Esophagus squamous epithelium (tissue), 5 donors: ENCODE results near the gene ITFG2. TPM values are rescaled to one million over a fixed set of nuclear protein-coding genes. Genes with fewer than 3 reads are reported as not detected.
A peak's percentile ranks its signal among the peaks of the same experiment; 100 is the strongest.

ENCODE experiments used
- DNase-seq: peaks from one replicate; lab custom pipeline; 2025; lab: John Stamatoyannopoulos, UW
- H3K27ac ChIP-seq, 4 donors: fragments of 200-600 bp; sonication (generic); one replicate each; pipeline ENCODE4 v1.5.1; 2016 to 2019; ENCODE audit warnings: mild to moderate bottlenecking in 1 of 4
- H3K27me3 ChIP-seq, 4 donors: fragments of 200-600 bp; sonication (generic); 1 replicate in 3 of 4; 2 replicates in 1 of 4; pipeline versions ENCODE4 v1.5.1 to v1.6.0; 2017 to 2021; ENCODE audit warnings: antibody characterized with exemption in 1 of 4
- H3K36me3 ChIP-seq, 3 donors: fragments of 200-600 bp; sonication (generic); one replicate each; pipeline ENCODE4 v1.5.1; 2016 to 2019
- H3K4me1 ChIP-seq, 3 donors: fragments of 200-600 bp; sonication (generic); one replicate each; pipeline ENCODE4 v1.5.1; 2017 to 2019
- H3K4me3 ChIP-seq, 4 donors: fragments of 200-600 bp; sonication (generic); 1 replicate in 3 of 4; 2 replicates in 1 of 4; pipeline ENCODE4 v1.5.1; 2016 to 2019; ENCODE audit warnings: mild to moderate bottlenecking in 2 of 4, moderate library complexity in 1 of 4
- H3K9me3 ChIP-seq, 3 donors: fragments of 200-600 bp; sonication (generic); one replicate each; pipeline ENCODE4 v1.5.1; 2016 to 2019
- POLR2A ChIP-seq, 4 donors: fragments of 450-650 bp; IDR thresholded peaks; one replicate each; pipeline ENCODE4 v1.6.1; 2017; ENCODE audit warnings: antibody characterized with exemption in 4 of 4, mild to moderate bottlenecking in 4 of 4, moderate library complexity in 3 of 4
- WGBS, 2 donors: methylation state at CpG; one replicate each; pipeline ENCODE4 v1.1.5; 2018; 5-methylcytosine and 5-hydroxymethylcytosine counted together
- intact Hi-C: fragments of 100-400 bp; cut with DNase I; formaldehyde crosslinking; loops from one replicate; pipeline ENCODE4 v1.15.0; 2022
- total RNA-seq, 4 donors: library from RNA; depleted of rRNA; stranded (reverse); fragments of >200 nt; gene quantifications; one replicate each; pipeline ENCODE4 v1.1.0, GENCODE V29; 2016
- TF ChIP-seq, protein P1 (sequence below), 6 experiments: fragments of 450-650 bp in 4 of 6; fragments of 200-600 bp in 2 of 6; sonication (generic) in 2 of 6; IDR thresholded peaks; one replicate each; pipeline ENCODE4 v1.5.1; 2016 to 2019; ENCODE audit warnings: antibody characterized with exemption in 6 of 6, mild to moderate bottlenecking in 4 of 6, moderate library complexity in 4 of 6
- donor health status: DM: yes; HTN: yes; CAD: no.

The ITFG2 gene
- total RNA-seq, 4 donors from 2014 or later, result 14.3 to 27.5 (median 15.7) TPM

DNA sequence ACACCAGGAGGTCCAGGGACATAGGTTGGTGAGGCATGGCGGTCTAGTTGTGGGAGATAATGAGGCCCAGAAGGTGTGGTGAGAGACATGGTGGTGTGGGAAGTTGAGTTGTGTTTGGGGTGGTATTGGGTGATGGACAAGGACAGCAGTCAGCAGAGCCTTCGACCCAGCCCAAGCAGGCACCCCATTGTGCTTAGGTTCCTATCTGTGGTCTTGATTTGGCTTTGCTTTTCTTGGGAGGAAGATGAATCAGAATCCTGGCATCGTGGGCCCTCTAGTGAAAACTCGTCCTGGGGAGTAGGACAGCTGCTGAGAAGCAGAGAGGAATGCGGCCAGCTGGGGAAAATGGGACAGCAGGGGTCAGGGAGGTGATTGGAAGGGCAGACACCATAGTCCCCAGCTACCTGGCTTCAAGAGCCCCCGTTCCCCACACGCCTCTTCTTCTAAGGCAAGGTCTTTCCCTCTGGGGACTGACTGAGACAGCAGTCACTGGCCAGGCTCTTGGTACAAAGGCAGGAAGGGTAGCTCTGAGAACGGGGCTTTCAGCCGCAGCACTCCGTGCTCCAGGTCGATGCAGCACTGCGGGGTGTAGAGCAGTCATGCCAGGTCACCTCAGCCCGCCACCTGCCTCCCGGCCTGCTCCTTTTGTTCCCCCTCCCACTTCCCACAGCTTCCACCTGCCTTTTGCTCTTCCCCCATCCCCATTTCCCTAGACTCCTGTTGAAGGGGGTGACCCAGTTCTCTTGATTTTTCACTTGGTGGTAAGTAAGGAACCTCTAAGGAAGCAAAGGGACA, 14.4 kb downstream of the ITFG2 start:
- DNase-seq, result no peak
- Histone ChIP-seq H3K36me3 (peaks cover 25 to 99% (median 30%) of the 10 kb centered on the region in 3 donors), H3K4me3 (no peak overlapping the region), H3K4me1 (no peaks in the 10 kb centered on the region), H3K27ac (no peak overlapping the region), H3K27me3 (no peaks in the 10 kb centered on the region), H3K9me3 (no peaks in the 10 kb centered on the region)
- intact Hi-C loops, result no loop called here
- TF ChIP-seq, protein P1, sequence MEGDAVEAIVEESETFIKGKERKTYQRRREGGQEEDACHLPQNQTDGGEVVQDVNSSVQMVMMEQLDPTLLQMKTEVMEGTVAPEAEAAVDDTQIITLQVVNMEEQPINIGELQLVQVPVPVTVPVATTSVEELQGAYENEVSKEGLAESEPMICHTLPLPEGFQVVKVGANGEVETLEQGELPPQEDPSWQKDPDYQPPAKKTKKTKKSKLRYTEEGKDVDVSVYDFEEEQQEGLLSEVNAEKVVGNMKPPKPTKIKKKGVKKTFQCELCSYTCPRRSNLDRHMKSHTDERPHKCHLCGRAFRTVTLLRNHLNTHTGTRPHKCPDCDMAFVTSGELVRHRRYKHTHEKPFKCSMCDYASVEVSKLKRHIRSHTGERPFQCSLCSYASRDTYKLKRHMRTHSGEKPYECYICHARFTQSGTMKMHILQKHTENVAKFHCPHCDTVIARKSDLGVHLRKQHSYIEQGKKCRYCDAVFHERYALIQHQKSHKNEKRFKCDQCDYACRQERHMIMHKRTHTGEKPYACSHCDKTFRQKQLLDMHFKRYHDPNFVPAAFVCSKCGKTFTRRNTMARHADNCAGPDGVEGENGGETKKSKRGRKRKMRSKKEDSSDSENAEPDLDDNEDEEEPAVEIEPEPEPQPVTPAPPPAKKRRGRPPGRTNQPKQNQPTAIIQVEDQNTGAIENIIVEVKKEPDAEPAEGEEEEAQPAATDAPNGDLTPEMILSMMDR (IDR thresholded peaks at IDR 0.05), result no peak
- TF ChIP-seq POLR2A (IDR thresholded peaks at IDR 0.05), result no peak
- 83 to 85% methylated on average over 14 of the region's 14 CpGs for WGBS, 2 donors

DNA sequence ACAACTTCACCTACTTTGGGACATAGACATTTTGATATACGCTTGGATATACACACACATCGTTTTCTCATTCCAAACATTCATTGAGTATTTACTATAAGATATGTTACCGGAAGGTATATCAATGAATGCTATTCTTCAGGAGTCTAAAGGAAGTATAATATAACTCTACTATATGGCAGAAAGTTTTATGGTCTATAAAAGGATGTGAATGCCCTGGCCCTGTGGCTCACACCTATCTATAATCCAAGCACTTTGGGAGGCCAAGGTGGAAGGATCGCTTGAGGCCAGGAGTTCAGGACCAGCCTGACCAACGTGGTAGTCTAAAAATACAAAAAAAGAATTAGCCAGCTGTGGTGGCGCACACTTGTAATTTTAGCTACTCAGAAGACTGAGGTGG, 16.8 kb downstream of the ITFG2 start:
- no peak for TF ChIP-seq POLR2A (IDR thresholded peaks at IDR 0.05)
- TF ChIP-seq, protein P1 (IDR thresholded peaks at IDR 0.05), result no peak
- intact Hi-C loops, result no loop called here
- Histone ChIP-seq H3K9me3 (no peaks in the 10 kb centered on the region), H3K27me3 (no peaks in the 10 kb centered on the region), H3K4me1 (peaks cover 0 to 14% (median 0%) of the 10 kb centered on the region in 3 donors), H3K36me3 (peaks cover 1 to 80% (median 14%) of the 10 kb centered on the region in 3 donors), H3K4me3 (no peak overlapping the region), H3K27ac (no peak overlapping the region)
- DNase-seq, result no peak
- 92 to 94% methylated on average over 6 of the region's 6 CpGs for WGBS, 2 donors

DNA sequence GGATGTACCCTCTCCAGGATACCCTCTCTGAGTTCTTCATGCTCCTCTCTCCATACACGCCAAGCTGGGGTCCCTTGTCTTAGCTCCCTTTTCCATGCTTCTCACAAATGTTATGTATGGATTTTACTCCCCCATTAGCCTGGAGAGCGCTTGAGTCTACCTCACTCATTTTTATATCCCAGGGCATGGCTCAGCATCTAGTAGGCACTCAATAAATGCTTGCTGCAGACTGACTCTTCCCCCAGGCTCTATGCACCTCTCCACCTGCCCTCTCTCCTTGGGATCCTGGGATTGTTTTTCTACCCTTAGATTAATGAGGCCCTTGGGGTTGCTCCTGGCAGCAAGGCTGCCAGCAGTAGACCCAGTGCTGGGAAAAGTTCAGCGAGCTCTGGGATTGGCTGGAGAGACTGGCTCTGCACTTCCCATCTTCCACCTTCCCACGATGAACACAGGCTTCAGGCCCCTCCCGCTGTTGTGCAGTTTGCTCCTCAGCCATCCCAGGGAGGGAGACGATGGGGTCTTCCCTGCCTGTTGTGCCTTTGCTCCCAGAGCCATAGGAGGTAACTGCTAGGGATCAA, 20.2 kb downstream of the ITFG2 start:
- H3K36me3 ChIP-seq, result peaks cover 0 to 55% (median 0%) of the 10 kb centered on the region in 3 donors
- intact Hi-C loops, result no loop called here
- no peaks in the 10 kb centered on the region for H3K27me3 ChIP-seq
- H3K4me3 ChIP-seq, result no peak overlapping the region
- WGBS, 2 donors, result 86 to 95% methylated on average over 2 to 3 of the region's 6 CpGs
- H3K4me1 ChIP-seq, result peaks cover 0 to 27% (median 4%) of the 10 kb centered on the region in 3 donors
- DNase-seq, result no peak
- H3K27ac ChIP-seq, result peak overlapping the region in 1 of 4 donors; percentile 6
- TF ChIP-seq, protein P1 (IDR thresholded peaks at IDR 0.05), result no peak
- no peaks in the 10 kb centered on the region for H3K9me3 ChIP-seq

DNA sequence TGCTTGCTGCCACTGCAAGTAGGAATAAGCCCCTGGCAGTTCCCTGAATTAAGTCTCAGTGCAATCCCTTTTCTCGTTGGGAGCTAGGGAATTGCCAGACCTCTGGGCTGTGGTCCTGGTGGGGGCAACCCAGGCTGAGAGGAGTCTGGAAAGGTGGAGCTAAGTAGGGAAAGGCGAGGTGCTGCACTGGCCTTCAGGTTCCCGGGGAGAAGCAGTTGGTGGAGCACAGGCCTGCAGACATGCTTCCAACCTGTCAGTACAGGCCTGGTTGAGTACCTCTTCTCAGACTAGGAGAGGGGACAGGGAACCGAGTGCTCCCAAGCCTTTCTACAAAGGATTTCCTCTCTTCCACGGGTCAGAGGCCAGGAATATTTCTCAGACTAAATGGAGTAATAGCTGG, 20.9 kb downstream of the ITFG2 start:
- H3K27me3 ChIP-seq, result no peaks in the 10 kb centered on the region
- no peak for TF ChIP-seq POLR2A (IDR thresholded peaks at IDR 0.05)
- TF ChIP-seq, protein P1 (IDR thresholded peaks at IDR 0.05), result no peak
- no peak for DNase-seq
- peaks cover 0 to 27% (median 4%) of the 10 kb centered on the region in 3 donors for H3K4me1 ChIP-seq
- peak overlapping the region in 1 of 4 donors; percentile 6 for H3K27ac ChIP-seq
- WGBS, 2 donors, result 16 to 29% methylated on average over 3 to 4 of the region's 5 CpGs
- H3K9me3 ChIP-seq, result no peaks in the 10 kb centered on the region
- peak overlapping the region in 1 of 4 donors; percentile 39 for H3K4me3 ChIP-seq
- intact Hi-C loops, result no loop called here
- peaks cover 0 to 55% (median 0%) of the 10 kb centered on the region in 3 donors for H3K36me3 ChIP-seq

DNA sequence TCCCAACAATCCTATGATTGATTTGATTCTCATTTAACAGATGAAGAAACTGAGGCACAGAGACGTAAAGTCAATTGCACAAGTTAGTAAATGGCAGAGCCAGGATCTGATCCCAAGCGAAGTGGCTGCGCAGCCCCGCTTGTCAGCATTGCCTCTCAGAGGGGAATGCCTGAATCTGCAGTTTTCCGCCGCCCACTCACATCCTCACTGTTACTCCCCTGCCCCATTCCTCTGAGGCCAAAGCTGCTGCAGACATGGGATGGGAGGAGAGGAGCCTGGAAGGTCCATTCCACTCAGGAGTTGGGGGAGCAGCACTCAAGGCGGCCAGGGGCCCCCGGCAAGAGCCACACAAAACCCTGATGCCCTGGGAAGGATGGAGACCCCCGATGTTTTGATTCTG, 21.3 kb downstream of the ITFG2 start:
- no peaks in the 10 kb centered on the region for H3K9me3 ChIP-seq
- peak overlapping the region in 2 of 4 donors; percentile 26 to 39 for H3K4me3 ChIP-seq
- intact Hi-C loops, result no loop called here
- no peaks in the 10 kb centered on the region for H3K27me3 ChIP-seq
- H3K4me1 ChIP-seq, result peaks cover 0 to 27% (median 4%) of the 10 kb centered on the region in 3 donors
- WGBS, 2 donors, result 66 to 77% methylated on average over 5 to 9 of the region's 9 CpGs
- no peak overlapping the region for H3K27ac ChIP-seq
- no peak for DNase-seq
- TF ChIP-seq, protein P1 (IDR thresholded peaks at IDR 0.05), result no peak
- TF ChIP-seq POLR2A (IDR thresholded peaks at IDR 0.05), result no peak
- peaks cover 0 to 55% (median 0%) of the 10 kb centered on the region in 3 donors for H3K36me3 ChIP-seq
